B cell (primary cell): ENCODE results near the gene TNP2.

Experiments used
- CTCF ChIP-seq: fragments of 200-600 bp; IDR thresholded peaks from one replicate; pipeline ENCODE4 v1.8.0; 2022; ENCODE audit warnings: antibody characterized with exemption, mild to moderate bottlenecking
- EZH2 ChIP-seq: IDR thresholded peaks from 2 replicates; pipeline ENCODE4 v1.6.1; 2012; ENCODE audit warnings: borderline replicate concordance, low read depth, mild to moderate bottlenecking, moderate library complexity, low read length; ENCODE audit not compliant: insufficient read depth, poor library complexity, severe bottlenecking

GRCh38 chr16:11306997-11307638, 38.0 kb upstream of the TNP2 start:
- TF ChIP-seq CTCF (no peak), EZH2 (no peak)
